KMS-11 (cell line): ENCODE measurements around the gene ARL4A.

Experiments used
- H2AFZ ChIP-seq: fragments of 200-600 bp; sonication (generic); 2 replicates; pipeline ENCODE4 v1.6.1; 2016; ENCODE audit warnings: antibody characterized with exemption, mixed run types, low read depth
- H3K27ac ChIP-seq: fragments of 200-600 bp; sonication (generic); 2 replicates; pipeline ENCODE4 v1.6.1; 2016; ENCODE audit warnings: mild to moderate bottlenecking, mixed run types
- H3K27me3 ChIP-seq: fragments of 200-600 bp; sonication (generic); 2 replicates; pipeline ENCODE4 v1.6.1; 2017; ENCODE audit warnings: mild to moderate bottlenecking, low read depth, mixed run types, moderate library complexity; ENCODE audit not compliant: insufficient read depth
- H3K36me3 ChIP-seq: fragments of 200-600 bp; sonication (generic); 2 replicates; pipeline ENCODE4 v1.6.1; 2017; ENCODE audit warnings: mild to moderate bottlenecking, mixed run types; ENCODE audit not compliant: insufficient read depth
- H3K4me1 ChIP-seq: fragments of 200-600 bp; sonication (generic); 2 replicates; pipeline ENCODE4 v1.6.1; 2016; ENCODE audit warnings: mild to moderate bottlenecking, low read depth, mixed run types; ENCODE audit not compliant: poor library complexity, severe bottlenecking
- H3K4me2 ChIP-seq: fragments of 200-600 bp; sonication (generic); 2 replicates; pipeline ENCODE4 v1.7.0; 2016; ENCODE audit warnings: mild to moderate bottlenecking, mixed run types
- H3K4me3 ChIP-seq: fragments of 200-600 bp; sonication (generic); IDR thresholded peaks from 2 replicates; pipeline ENCODE4 v1.6.1; 2017; ENCODE audit warnings: low read depth, low read length, mixed read lengths; ENCODE audit not compliant: insufficient read depth
- H3K79me2 ChIP-seq: fragments of 200-600 bp; sonication (generic); 2 replicates; pipeline ENCODE4 v1.6.1; 2016; ENCODE audit warnings: low read depth, mixed run types; ENCODE audit not compliant: insufficient read depth
- H3K9ac ChIP-seq: fragments of 200-600 bp; sonication (generic); 2 replicates; pipeline ENCODE4 v1.6.1; 2016; ENCODE audit warnings: mild to moderate bottlenecking, mixed run types
- H4K20me1 ChIP-seq: fragments of 200-600 bp; sonication (generic); 2 replicates; pipeline ENCODE4 v1.6.1; 2016; ENCODE audit warnings: mild to moderate bottlenecking, mixed run types; ENCODE audit not compliant: insufficient read depth
- TF ChIP-seq, protein P1 (sequence below): fragments of 200-600 bp; sonication (generic); conservative IDR thresholded peaks from 2 replicates; pipeline ENCODE4 v1.6.1; 2017; ENCODE audit warnings: low read depth, mild to moderate bottlenecking, antibody characterized with exemption, low read length, moderate library complexity, mixed read lengths

ARL4A gene

DNA sequence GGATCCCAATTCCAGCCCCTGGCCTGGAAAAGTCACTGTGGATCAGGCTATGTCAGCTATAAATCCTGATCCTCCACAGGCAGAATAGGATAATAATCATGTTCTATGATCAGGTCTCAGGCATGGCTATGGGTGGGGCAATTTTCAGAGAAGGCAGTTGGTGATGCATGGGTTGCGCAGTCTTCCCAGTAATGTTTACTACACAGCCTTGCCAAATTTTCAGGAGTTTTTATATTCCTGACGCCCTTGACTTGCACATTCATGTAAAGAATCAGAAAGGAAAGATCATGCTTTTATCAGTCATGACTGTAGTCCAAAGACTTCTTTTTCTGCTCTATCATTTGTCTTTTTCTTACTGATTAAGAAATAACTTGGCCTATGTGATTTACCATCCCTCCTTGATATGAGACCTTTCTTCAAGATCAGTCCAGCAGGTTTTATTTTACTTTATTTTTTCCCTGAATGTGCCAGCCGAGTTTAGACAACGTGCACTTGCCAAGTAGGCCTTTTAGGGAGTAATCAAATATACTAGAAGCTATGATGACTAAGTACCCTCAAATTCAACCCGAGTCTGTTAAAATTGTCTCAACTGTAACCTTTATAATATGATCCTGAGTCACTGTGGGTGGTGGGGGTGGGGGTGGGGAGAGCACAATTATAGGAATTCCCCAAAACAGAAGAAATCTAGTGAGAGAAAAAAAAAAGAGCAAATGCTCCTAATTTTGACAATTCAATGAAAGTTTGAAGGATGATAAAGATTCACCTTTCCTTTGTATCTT is 31.9 kb downstream of the ARL4A start:
- Histone ChIP-seq H4K20me1 (no peaks in the 10 kb centered on the region), H3K79me2 (no peaks in the 10 kb centered on the region), H3K27me3 (no peaks in the 10 kb centered on the region), H3K27ac (no peak overlapping the region), H2AFZ (no peak overlapping the region), H3K4me1 (no peaks in the 10 kb centered on the region), H3K4me3 (no peak overlapping the region), H3K36me3 (no peaks in the 10 kb centered on the region), H3K4me2 (no peak overlapping the region), H3K9ac (no peak overlapping the region)
- TF ChIP-seq, protein P1, sequence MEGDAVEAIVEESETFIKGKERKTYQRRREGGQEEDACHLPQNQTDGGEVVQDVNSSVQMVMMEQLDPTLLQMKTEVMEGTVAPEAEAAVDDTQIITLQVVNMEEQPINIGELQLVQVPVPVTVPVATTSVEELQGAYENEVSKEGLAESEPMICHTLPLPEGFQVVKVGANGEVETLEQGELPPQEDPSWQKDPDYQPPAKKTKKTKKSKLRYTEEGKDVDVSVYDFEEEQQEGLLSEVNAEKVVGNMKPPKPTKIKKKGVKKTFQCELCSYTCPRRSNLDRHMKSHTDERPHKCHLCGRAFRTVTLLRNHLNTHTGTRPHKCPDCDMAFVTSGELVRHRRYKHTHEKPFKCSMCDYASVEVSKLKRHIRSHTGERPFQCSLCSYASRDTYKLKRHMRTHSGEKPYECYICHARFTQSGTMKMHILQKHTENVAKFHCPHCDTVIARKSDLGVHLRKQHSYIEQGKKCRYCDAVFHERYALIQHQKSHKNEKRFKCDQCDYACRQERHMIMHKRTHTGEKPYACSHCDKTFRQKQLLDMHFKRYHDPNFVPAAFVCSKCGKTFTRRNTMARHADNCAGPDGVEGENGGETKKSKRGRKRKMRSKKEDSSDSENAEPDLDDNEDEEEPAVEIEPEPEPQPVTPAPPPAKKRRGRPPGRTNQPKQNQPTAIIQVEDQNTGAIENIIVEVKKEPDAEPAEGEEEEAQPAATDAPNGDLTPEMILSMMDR = no peak

DNA sequence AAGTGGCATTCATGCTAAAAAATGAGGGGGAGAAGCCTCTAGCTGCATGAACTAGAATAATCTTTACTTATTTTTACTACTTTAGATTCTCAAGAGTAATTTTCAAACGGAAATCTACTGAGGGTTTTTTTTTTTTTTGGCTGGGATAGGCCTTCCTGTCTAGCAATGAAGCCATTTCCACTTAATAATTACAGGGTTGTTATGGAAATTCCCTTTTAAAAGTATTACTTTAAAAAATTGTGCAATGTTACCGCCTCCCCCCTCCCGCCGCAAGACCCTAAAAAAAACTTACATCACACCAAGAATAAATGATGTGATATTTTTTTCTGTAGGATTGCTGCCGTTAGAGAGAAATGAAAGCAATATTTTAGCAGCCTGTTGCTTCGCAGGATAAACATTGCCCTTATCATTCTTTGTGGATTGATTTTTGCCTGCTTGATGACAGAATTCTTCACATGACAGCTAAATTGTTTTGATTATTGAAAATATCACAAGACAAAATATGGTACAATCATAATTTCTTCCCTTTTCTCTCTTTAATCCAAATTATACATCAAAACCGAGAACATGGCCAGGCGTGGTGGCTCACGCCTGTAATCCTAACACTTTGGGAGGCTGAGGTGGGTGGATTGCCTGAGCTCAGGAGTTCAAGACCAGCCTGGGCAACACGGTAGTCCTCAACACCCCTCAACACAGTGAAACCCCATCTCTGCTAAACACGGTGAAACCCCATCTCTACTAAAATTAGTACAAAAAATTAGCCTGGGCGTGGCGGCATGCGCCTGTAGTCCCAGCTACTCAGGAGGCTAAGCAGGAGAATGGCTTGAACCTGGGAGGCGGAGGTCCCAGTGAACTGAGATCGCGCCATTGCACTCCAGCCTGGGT is 32.8 kb downstream of the ARL4A start:
- Histone ChIP-seq H3K27ac (no peak overlapping the region), H3K9ac (no peak overlapping the region), H3K79me2 (no peaks in the 10 kb centered on the region), H3K27me3 (no peaks in the 10 kb centered on the region), H4K20me1 (no peaks in the 10 kb centered on the region), H2AFZ (no peak overlapping the region), H3K4me3 (no peak overlapping the region), H3K4me2 (no peak overlapping the region), H3K4me1 (no peaks in the 10 kb centered on the region), H3K36me3 (no peaks in the 10 kb centered on the region)
- TF ChIP-seq, protein P1 = no peak

DNA sequence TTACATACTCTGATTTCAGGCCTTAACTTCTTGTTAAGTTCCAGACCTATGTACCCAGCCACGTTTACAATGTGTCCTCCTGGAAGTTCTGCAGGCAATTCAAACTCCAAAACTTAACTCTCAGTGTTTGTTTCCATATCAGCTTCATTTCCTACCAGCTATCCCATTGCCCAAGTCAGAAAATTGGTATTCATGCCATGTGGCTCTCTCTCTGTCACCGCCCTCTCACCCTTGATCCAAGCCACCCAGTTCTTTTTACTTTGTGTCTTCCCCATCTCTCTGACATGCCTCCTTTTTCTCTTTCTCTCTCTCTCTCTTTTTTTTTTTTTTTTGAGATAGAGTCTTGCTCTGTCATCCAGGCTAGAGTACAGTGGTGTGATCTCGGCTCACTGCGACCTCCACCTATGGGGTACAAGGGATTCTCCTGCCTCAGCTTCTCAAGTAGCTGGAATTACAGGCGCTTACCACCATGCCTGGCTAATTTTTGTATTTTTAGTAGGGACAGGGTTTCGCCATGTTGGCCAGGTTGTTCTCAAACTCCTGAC is 33.9 kb downstream of the ARL4A start:
- Histone ChIP-seq H3K4me1 (no peaks in the 10 kb centered on the region), H3K4me3 (no peak overlapping the region), H2AFZ (no peak overlapping the region), H3K4me2 (no peak overlapping the region), H3K9ac (no peak overlapping the region), H3K27ac (no peak overlapping the region), H3K27me3 (no peaks in the 10 kb centered on the region), H3K36me3 (no peaks in the 10 kb centered on the region), H3K79me2 (no peaks in the 10 kb centered on the region), H4K20me1 (no peaks in the 10 kb centered on the region)
- TF ChIP-seq, protein P1 = no peak

DNA sequence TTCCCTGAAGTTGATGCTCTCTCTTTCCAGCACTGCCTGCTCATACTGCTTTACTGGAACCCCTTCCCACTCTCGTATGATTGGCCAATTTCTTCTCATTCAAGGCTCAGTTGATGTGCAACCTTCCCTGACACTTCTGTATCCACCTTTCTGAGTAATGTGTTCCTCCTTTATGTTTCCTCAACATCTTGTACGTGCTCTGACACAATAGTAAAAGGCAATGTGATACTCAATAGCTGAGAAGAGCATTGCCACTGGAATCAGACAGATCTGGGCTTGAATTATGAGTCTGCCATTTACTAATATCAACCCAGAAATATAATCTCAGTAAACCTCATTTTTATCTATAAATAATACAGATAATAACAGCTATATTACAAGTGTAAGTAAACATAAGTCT is 34.7 kb downstream of the ARL4A start:
- Histone ChIP-seq H3K36me3 (no peaks in the 10 kb centered on the region), H3K4me3 (no peak overlapping the region), H2AFZ (no peak overlapping the region), H3K9ac (no peak overlapping the region), H3K4me2 (no peak overlapping the region), H3K4me1 (no peaks in the 10 kb centered on the region), H3K27ac (no peak overlapping the region), H3K79me2 (no peaks in the 10 kb centered on the region), H3K27me3 (no peaks in the 10 kb centered on the region), H4K20me1 (no peaks in the 10 kb centered on the region)
- TF ChIP-seq, protein P1 = no peak
